MCF 10A (cell line): ENCODE results near the gene KLHL28. TPM values are rescaled to one million over a fixed set of nuclear protein-coding genes. Genes with fewer than 3 reads are reported as not detected.

ENCODE experiments used
- BruUV-seq: library from RNA; stranded (reverse); fragments of 400-500 nt; replicated peaks from 2 replicates; lab custom pipeline; 2021; lab: Mats Ljungman, UMichigan
- CTCF ChIA-PET: fragments of 300-600 bp; sonication (Branson Sonifier 250); formaldehyde crosslinking; extraction: SDS; loops from one replicate; lab custom pipeline; 2021; ENCODE audit warnings: antibody characterized with exemption, inconsistent platforms; lab: Yijun Ruan, JAX
- POLR2A ChIA-PET: fragments of 300-600, 350-650 bp; sonication (Branson Sonifier 250); formaldehyde crosslinking; extraction: SDS; loops from one replicate; lab custom pipeline; 2020; ENCODE audit warnings: antibody characterized with exemption, inconsistent platforms; lab: Yijun Ruan, JAX
- DNase-seq: peaks from one replicate; pipeline ENCODE4 v3.0.0-alpha.2; 2018; ENCODE audit not compliant: unreplicated experiment
- H3K27ac Mint-ChIP-seq: one replicate; pipeline ENCODE4 v1.8.0; 2022; ENCODE audit warnings: mild to moderate bottlenecking, low read depth, mixed read lengths; ENCODE audit not compliant: unreplicated experiment
- H3K27me3 Mint-ChIP-seq: one replicate; pipeline ENCODE4 v1.8.0; 2022; ENCODE audit warnings: mixed read lengths; ENCODE audit not compliant: insufficient read depth, unreplicated experiment
- H3K36me3 Mint-ChIP-seq: one replicate; pipeline ENCODE4 v1.8.0; 2022; ENCODE audit warnings: mild to moderate bottlenecking, moderate library complexity, mixed read lengths; ENCODE audit not compliant: insufficient read depth, unreplicated experiment
- H3K4me1 Mint-ChIP-seq: one replicate; pipeline ENCODE4 v1.8.0; 2022; ENCODE audit warnings: mixed read lengths; ENCODE audit not compliant: insufficient read depth, unreplicated experiment
- H3K4me3 Mint-ChIP-seq: one replicate; pipeline ENCODE4 v1.8.0; 2022; ENCODE audit warnings: mild to moderate bottlenecking, moderate library complexity, mixed read lengths; ENCODE audit not compliant: unreplicated experiment
- H3K9me3 Mint-ChIP-seq: one replicate; pipeline ENCODE4 v1.8.0; 2022; ENCODE audit warnings: mixed read lengths; ENCODE audit not compliant: unreplicated experiment
- CTCF ChIP-seq: fragments of 200-600 bp; IDR thresholded peaks from one replicate; pipeline ENCODE4 v1.8.0; 2022; ENCODE audit warnings: antibody characterized with exemption, mild to moderate bottlenecking; ENCODE audit not compliant: unreplicated experiment
- intact Hi-C: fragments of 100-400 bp; cut with micrococcal nuclease; formaldehyde crosslinking; loops from 2 replicates; pipeline ENCODE4 v1.14.1; 2022
- total RNA-seq: library from RNA; stranded (reverse); gene quantifications from 2 replicates; pipeline ENCODE4 v1.2.3, GENCODE V29; 2022

Gene KLHL28
- total RNA-seq, 1 experiment from 2014 or later = 11.2 TPM

- no peak for DNase-seq
- CTCF ChIA-PET = no interaction called here
- H3K4me3 Mint-ChIP-seq = no peak overlapping the region
- intact Hi-C loops = no loop called here
- POLR2A ChIA-PET = interaction anchor here (0.6 kb wide), 1 partner anchor 13 kb away, joined by 3 read pairs; no protein-coding TSS in a partner anchor
- H3K27me3 Mint-ChIP-seq = no peaks in the 10 kb centered on the region
- H3K27ac Mint-ChIP-seq = no peak overlapping the region
- TF ChIP-seq CTCF = no peak
- peaks cover 48% of the 10 kb centered on the region for H3K4me1 Mint-ChIP-seq
- H3K9me3 Mint-ChIP-seq = peaks cover 8% of the 10 kb centered on the region
- peaks cover 7% of the 10 kb centered on the region for H3K36me3 Mint-ChIP-seq
- no TSS peak for BruUV-seq
Measured at GRCh38 chr14:44971459-44971858, 9.7 kb upstream of the KLHL28 start.

- H3K36me3 Mint-ChIP-seq = peaks cover 7% of the 10 kb centered on the region
- peaks cover 8% of the 10 kb centered on the region for H3K9me3 Mint-ChIP-seq
- ChIA-PET POLR2A (no interaction called here), CTCF (no interaction called here)
- peaks cover 43% of the 10 kb centered on the region for H3K4me1 Mint-ChIP-seq
- no peak overlapping the region for H3K4me3 Mint-ChIP-seq
- no peaks in the 10 kb centered on the region for H3K27me3 Mint-ChIP-seq
- BruUV-seq = no TSS peak
- H3K27ac Mint-ChIP-seq = no peak overlapping the region
- TF ChIP-seq CTCF = no peak
- intact Hi-C loops = no loop called here
- no peak for DNase-seq
Measured at GRCh38 chr14:44970907-44971306, 9.2 kb upstream of the KLHL28 start.

GRCh38 chr14:44968714-44969113 lies 7.0 kb upstream of the KLHL28 start:
- ChIA-PET CTCF (interaction anchor here (0.6 kb wide), 1 partner anchor 349 kb away, joined by 3 read pairs; no protein-coding TSS in a partner anchor), POLR2A (interaction anchor here (0.6 to 1.9 kb wide), 3 partner anchors 8 to 116 kb away, joined by 3 to 8 read pairs (median 5); partner anchors contain the start of gene KLHL28)
- BruUV-seq = no TSS peak
- Mint-ChIP-seq H3K4me3 (peak overlapping the region; percentile 27), H3K27me3 (no peaks in the 10 kb centered on the region), H3K36me3 (peaks cover 7% of the 10 kb centered on the region), H3K9me3 (peaks cover 8% of the 10 kb centered on the region), H3K4me1 (peaks cover 45% of the 10 kb centered on the region), H3K27ac (no peak overlapping the region)
- TF ChIP-seq CTCF = no peak
- intact Hi-C loops = no loop called here
- no peak for DNase-seq

GRCh38 chr14:44966601-44967336 lies 5.0 kb upstream of the KLHL28 start:
- intact Hi-C loops = no loop called here
- no peak for TF ChIP-seq CTCF
- Mint-ChIP-seq H3K4me1 (peaks cover 41% of the 10 kb centered on the region), H3K4me3 (peak overlapping the region; percentile 58), H3K27me3 (no peaks in the 10 kb centered on the region), H3K27ac (no peak overlapping the region), H3K36me3 (peaks cover 7% of the 10 kb centered on the region), H3K9me3 (peaks cover 7% of the 10 kb centered on the region)
- BruUV-seq = no TSS peak
- no peak for DNase-seq
- ChIA-PET CTCF (interaction anchor here (0.6 kb wide), 1 partner anchor 192 kb away, joined by 4 read pairs; no protein-coding TSS in a partner anchor), POLR2A (interaction anchor here (1.2 kb wide), 1 partner anchor 10 kb away, joined by 4 read pairs; no protein-coding TSS in a partner anchor)
